ENCODE results near the gene AOAH.
"Not testable (repeated sequence)": the region's sequence is repeated elsewhere in the genome, so short reads cannot be mapped to it uniquely, and the experiment has no call there.

The AOAH gene

GRCh38 chr7:36719083-36719632 lies 5.1 kb downstream of the AOAH start:
- H3K27me3 ChIP-seq (replicated peaks in 2 of 5; ENCODE audit: control insufficient read depth in 4 of 5, insufficient read depth in 5 of 5, low read length in 4 of 5), result peaks cover 0 to 3% (median 0%) of the 10 kb centered on the region in 5 experiments
- no peak overlapping the region for H3K27ac ChIP-seq (ENCODE audit: insufficient read depth in 1 of 2, low read depth in 1 of 2, low read length in 2 of 2, poor library complexity in 1 of 2, severe bottlenecking in 2 of 2)
- no peak overlapping the region for H3K4me3 ChIP-seq (ENCODE audit: control insufficient read depth in 1 of 7, extremely low read depth in 1 of 7, insufficient read depth in 4 of 7, low read depth in 2 of 7, low read length in 6 of 7)
- H3K36me3 ChIP-seq (ENCODE audit: control insufficient read depth in 4 of 4, insufficient read depth in 4 of 4, low read length in 3 of 4), result no peaks in the 10 kb centered on the region
- no CpG with 5 or more reads among the region's 3 CpGs for WGBS (ENCODE audit: insufficient coverage)
- H3K4me1 ChIP-seq (ENCODE audit: control extremely low read depth in 1 of 4, control insufficient read depth in 4 of 4, insufficient read depth in 4 of 4, low read length in 3 of 4), result peaks cover 9 to 21% (median 11%) of the 10 kb centered on the region in 4 experiments
- CTCF ChIA-PET, result interaction anchor here (2.1 kb wide), 1 partner anchor 14 kb away, joined by 6 read pairs; no protein-coding TSS in a partner anchor
- no peak for DNase-seq
- POLR2A ChIA-PET, result interaction anchor here (0.6 to 0.7 kb wide), 2 partner anchors 58 to 459 kb away, joined by 3 to 4 read pairs; no protein-coding TSS in a partner anchor
- no peaks in the 10 kb centered on the region for H3K9me3 ChIP-seq (ENCODE audit: control extremely low read depth in 1 of 5, control insufficient read depth in 4 of 5, insufficient read depth in 2 of 5, low read depth in 1 of 5, low read length in 4 of 5)

GRCh38 chr7:36717586-36717985 lies 6.7 kb downstream of the AOAH start:
- WGBS (ENCODE audit: insufficient coverage), result 33% methylated on average over 2 of the region's 3 CpGs
- H3K4me1 ChIP-seq (ENCODE audit: control extremely low read depth in 1 of 4, control insufficient read depth in 4 of 4, insufficient read depth in 4 of 4, low read length in 3 of 4), result peaks cover 0 to 8% (median 1%) of the 10 kb centered on the region in 4 experiments
- H3K27me3 ChIP-seq (replicated peaks in 2 of 5; ENCODE audit: control insufficient read depth in 4 of 5, insufficient read depth in 5 of 5, low read length in 4 of 5), result peaks cover 0 to 3% (median 0%) of the 10 kb centered on the region in 5 experiments
- H3K4me3 ChIP-seq (ENCODE audit: control insufficient read depth in 1 of 7, extremely low read depth in 1 of 7, insufficient read depth in 4 of 7, low read depth in 2 of 7, low read length in 6 of 7), result no peak overlapping the region
- DNase-seq, result no peak
- POLR2A ChIA-PET, result no interaction called here
- CTCF ChIA-PET, result interaction anchor here (1.4 to 2.1 kb wide), 2 partner anchors 11 to 12 kb away, joined by 3 to 6 read pairs; no protein-coding TSS in a partner anchor
- no peaks in the 10 kb centered on the region for H3K9me3 ChIP-seq (ENCODE audit: control extremely low read depth in 1 of 5, control insufficient read depth in 4 of 5, insufficient read depth in 2 of 5, low read depth in 1 of 5, low read length in 4 of 5)
- H3K36me3 ChIP-seq (ENCODE audit: control insufficient read depth in 4 of 4, insufficient read depth in 4 of 4, low read length in 3 of 4), result no peaks in the 10 kb centered on the region
- H3K27ac ChIP-seq (ENCODE audit: insufficient read depth in 1 of 2, low read depth in 1 of 2, low read length in 2 of 2, poor library complexity in 1 of 2, severe bottlenecking in 2 of 2), result no peak overlapping the region

- no CpG with 5 or more reads among the region's 8 CpGs for WGBS (ENCODE audit: insufficient coverage)
Measured at GRCh38 chr7:36716802-36717201, 7.5 kb downstream of the AOAH start.

GRCh38 chr7:36712015-36712414 lies 12.3 kb downstream of the AOAH start:
- peaks cover 0 to 2% (median 0%) of the 10 kb centered on the region in 5 experiments for H3K9me3 ChIP-seq (ENCODE audit: control extremely low read depth in 1 of 5, control insufficient read depth in 4 of 5, insufficient read depth in 2 of 5, low read depth in 1 of 5, low read length in 4 of 5)
- no peak overlapping the region for H3K27ac ChIP-seq (ENCODE audit: insufficient read depth in 1 of 2, low read depth in 1 of 2, low read length in 2 of 2, poor library complexity in 1 of 2, severe bottlenecking in 2 of 2)
- DNase-seq, result no peak
- no peak overlapping the region for H3K4me3 ChIP-seq (ENCODE audit: control insufficient read depth in 1 of 7, extremely low read depth in 1 of 7, insufficient read depth in 4 of 7, low read depth in 2 of 7, low read length in 6 of 7)
- POLR2A ChIA-PET, result no interaction called here
- H3K27me3 ChIP-seq (replicated peaks in 2 of 5; ENCODE audit: control insufficient read depth in 4 of 5, insufficient read depth in 5 of 5, low read length in 4 of 5), result no peaks in the 10 kb centered on the region
- 95% methylated on average over 4 of the region's 5 CpGs for WGBS (ENCODE audit: insufficient coverage)
- H3K4me1 ChIP-seq (ENCODE audit: control extremely low read depth in 1 of 4, control insufficient read depth in 4 of 4, insufficient read depth in 4 of 4, low read length in 3 of 4), result no peaks in the 10 kb centered on the region
- H3K36me3 ChIP-seq (ENCODE audit: control insufficient read depth in 4 of 4, insufficient read depth in 4 of 4, low read length in 3 of 4), result peaks cover 0 to 2% (median 0%) of the 10 kb centered on the region in 4 experiments
- CTCF ChIA-PET, result no interaction called here

More at GRCh38 chr7:36716802-36717201, 7.5 kb downstream of the AOAH start:
- H3K36me3 ChIP-seq (ENCODE audit: control insufficient read depth in 4 of 4, insufficient read depth in 4 of 4, low read length in 3 of 4); H3K4me1 ChIP-seq (ENCODE audit: control extremely low read depth in 1 of 4, control insufficient read depth in 4 of 4, insufficient read depth in 4 of 4, low read length in 3 of 4); H3K27me3 ChIP-seq (replicated peaks in 2 of 5; ENCODE audit: control insufficient read depth in 4 of 5, insufficient read depth in 5 of 5, low read length in 4 of 5); H3K4me3 ChIP-seq (ENCODE audit: control insufficient read depth in 1 of 7, extremely low read depth in 1 of 7, insufficient read depth in 4 of 7, low read depth in 2 of 7, low read length in 6 of 7); DNase-seq; H3K27ac ChIP-seq (ENCODE audit: insufficient read depth in 1 of 2, low read depth in 1 of 2, low read length in 2 of 2, poor library complexity in 1 of 2, severe bottlenecking in 2 of 2); POLR2A ChIA-PET; H3K9me3 ChIP-seq (ENCODE audit: control extremely low read depth in 1 of 5, control insufficient read depth in 4 of 5, insufficient read depth in 2 of 5, low read depth in 1 of 5, low read length in 4 of 5): not testable (repeated sequence)
- CTCF ChIA-PET, result interaction anchor here (1.4 kb wide), 1 partner anchor 12 kb away, joined by 3 read pairs; no protein-coding TSS in a partner anchor

GRCh38 chr7:36711256-36711655 lies 13.0 kb downstream of the AOAH start:
- H3K36me3 ChIP-seq (ENCODE audit: control insufficient read depth in 4 of 4, insufficient read depth in 4 of 4, low read length in 3 of 4), result peaks cover 0 to 2% (median 0%) of the 10 kb centered on the region in 4 experiments
- H3K27ac ChIP-seq (ENCODE audit: insufficient read depth in 1 of 2, low read depth in 1 of 2, low read length in 2 of 2, poor library complexity in 1 of 2, severe bottlenecking in 2 of 2), result no peak overlapping the region
- ChIA-PET CTCF (interaction anchor here (1.2 kb wide), 1 partner anchor 9 kb away, joined by 3 read pairs; no protein-coding TSS in a partner anchor), POLR2A (no interaction called here)
- WGBS (ENCODE audit: insufficient coverage), result 100% methylated on average over 1 of the region's 1 CpG
- H3K27me3 ChIP-seq (replicated peaks in 2 of 5; ENCODE audit: control insufficient read depth in 4 of 5, insufficient read depth in 5 of 5, low read length in 4 of 5), result no peaks in the 10 kb centered on the region
- H3K4me3 ChIP-seq (ENCODE audit: control insufficient read depth in 1 of 7, extremely low read depth in 1 of 7, insufficient read depth in 4 of 7, low read depth in 2 of 7, low read length in 6 of 7), result no peak overlapping the region
- H3K4me1 ChIP-seq (ENCODE audit: control extremely low read depth in 1 of 4, control insufficient read depth in 4 of 4, insufficient read depth in 4 of 4, low read length in 3 of 4), result no peaks in the 10 kb centered on the region
- DNase-seq, result no peak
- H3K9me3 ChIP-seq (ENCODE audit: control extremely low read depth in 1 of 5, control insufficient read depth in 4 of 5, insufficient read depth in 2 of 5, low read depth in 1 of 5, low read length in 4 of 5), result peaks cover 0 to 10% (median 1%) of the 10 kb centered on the region in 5 experiments

- CTCF ChIA-PET, result interaction anchor here (1.2 kb wide), 1 partner anchor 9 kb away, joined by 3 read pairs; no protein-coding TSS in a partner anchor
- H3K9me3 ChIP-seq (ENCODE audit: control extremely low read depth in 1 of 5, control insufficient read depth in 4 of 5, insufficient read depth in 2 of 5, low read depth in 1 of 5, low read length in 4 of 5), result peaks cover 0 to 16% (median 1%) of the 10 kb centered on the region in 5 experiments
- H3K36me3 ChIP-seq (ENCODE audit: control insufficient read depth in 4 of 4, insufficient read depth in 4 of 4, low read length in 3 of 4), result peaks cover 0 to 2% (median 0%) of the 10 kb centered on the region in 4 experiments
- no peak overlapping the region for H3K27ac ChIP-seq (ENCODE audit: insufficient read depth in 1 of 2, low read depth in 1 of 2, low read length in 2 of 2, poor library complexity in 1 of 2, severe bottlenecking in 2 of 2)
- H3K4me1 ChIP-seq (ENCODE audit: control extremely low read depth in 1 of 4, control insufficient read depth in 4 of 4, insufficient read depth in 4 of 4, low read length in 3 of 4), result no peaks in the 10 kb centered on the region
- no peaks in the 10 kb centered on the region for H3K27me3 ChIP-seq (replicated peaks in 2 of 5; ENCODE audit: control insufficient read depth in 4 of 5, insufficient read depth in 5 of 5, low read length in 4 of 5)
- no peak for DNase-seq
- POLR2A ChIA-PET, result no interaction called here
- WGBS (ENCODE audit: insufficient coverage), result 100% methylated on average over 2 of the region's 3 CpGs
- H3K4me3 ChIP-seq (ENCODE audit: control insufficient read depth in 1 of 7, extremely low read depth in 1 of 7, insufficient read depth in 4 of 7, low read depth in 2 of 7, low read length in 6 of 7), result no peak overlapping the region
Measured at GRCh38 chr7:36710186-36710791, 14.0 kb downstream of the AOAH start.

- WGBS (ENCODE audit: insufficient coverage), result 100% methylated on average over 5 of the region's 5 CpGs
- no peaks in the 10 kb centered on the region for H3K4me1 ChIP-seq (ENCODE audit: control extremely low read depth in 1 of 4, control insufficient read depth in 4 of 4, insufficient read depth in 4 of 4, low read length in 3 of 4)
- H3K27ac ChIP-seq (ENCODE audit: insufficient read depth in 1 of 2, low read depth in 1 of 2, low read length in 2 of 2, poor library complexity in 1 of 2, severe bottlenecking in 2 of 2), result no peak overlapping the region
- H3K36me3 ChIP-seq (ENCODE audit: control insufficient read depth in 4 of 4, insufficient read depth in 4 of 4, low read length in 3 of 4), result peaks cover 0 to 2% (median 0%) of the 10 kb centered on the region in 4 experiments
- ChIA-PET CTCF (interaction anchor here (0.8 to 1.0 kb wide), 2 partner anchors 19 to 221 kb away, joined by 3 read pairs; no protein-coding TSS in a partner anchor), POLR2A (no interaction called here)
- no peaks in the 10 kb centered on the region for H3K27me3 ChIP-seq (replicated peaks in 2 of 5; ENCODE audit: control insufficient read depth in 4 of 5, insufficient read depth in 5 of 5, low read length in 4 of 5)
- DNase-seq, result no peak
- H3K9me3 ChIP-seq (ENCODE audit: control extremely low read depth in 1 of 5, control insufficient read depth in 4 of 5, insufficient read depth in 2 of 5, low read depth in 1 of 5, low read length in 4 of 5), result peaks cover 0 to 16% (median 1%) of the 10 kb centered on the region in 5 experiments
- no peak overlapping the region for H3K4me3 ChIP-seq (ENCODE audit: control insufficient read depth in 1 of 7, extremely low read depth in 1 of 7, insufficient read depth in 4 of 7, low read depth in 2 of 7, low read length in 6 of 7)
Measured at GRCh38 chr7:36708767-36709166, 15.5 kb downstream of the AOAH start.
